ENCODE measurements around the gene KIF23.

KIF23 gene

GRCh38 chr15:69395460-69395859 lies 18.7 kb upstream of the KIF23 start:
- no peak for DNase-seq

GRCh38 chr15:69395991-69396390 lies 18.2 kb upstream of the KIF23 start:
- no peak for DNase-seq

- DNase-seq = no peak
These were observed 15.7 kb upstream of the KIF23 start for GRCh38 chr15:69398491-69398891.

- no peak for DNase-seq
These were observed 13.3 kb upstream of the KIF23 start for GRCh38 chr15:69400850-69401249.

- DNase-seq = no peak
These were observed 11.3 kb upstream of the KIF23 start for GRCh38 chr15:69402816-69403215.

- no peak for DNase-seq
These were observed 10.6 kb upstream of the KIF23 start for GRCh38 chr15:69403594-69403993.

GRCh38 chr15:69405110-69405509 lies 9.0 kb upstream of the KIF23 start:
- DNase-seq = no peak

GRCh38 chr15:69407719-69408400 lies 6.3 kb upstream of the KIF23 start:
- DNase-seq = no peak

GRCh38 chr15:69408841-69409240 lies 5.3 kb upstream of the KIF23 start:
- DNase-seq = no peak

- DNase-seq = no peak
These were observed 3.8 kb upstream of the KIF23 start for GRCh38 chr15:69410248-69410874.

GRCh38 chr15:69412274-69412673 lies 1.9 kb upstream of the KIF23 start:
- no peak for DNase-seq

GRCh38 chr15:69412701-69413100 lies 1.4 kb upstream of the KIF23 start:
- DNase-seq = no peak

GRCh38 chr15:69414701-69415167 lies 585 bp downstream of the KIF23 start:
- DNase-seq = peak; percentile 6

GRCh38 chr15:69415381-69415780 lies 1.2 kb downstream of the KIF23 start:
- DNase-seq = no peak

GRCh38 chr15:69417581-69417980 lies 3.4 kb downstream of the KIF23 start:
- no peak for DNase-seq

- no peak for DNase-seq
These were observed 7.3 kb downstream of the KIF23 start for GRCh38 chr15:69421498-69421897.

GRCh38 chr15:69422336-69422895 lies 8.3 kb downstream of the KIF23 start:
- no peak for DNase-seq

- DNase-seq = no peak
These were observed 9.9 kb downstream of the KIF23 start for GRCh38 chr15:69424001-69424400.

- no peak for DNase-seq
These were observed 10.7 kb downstream of the KIF23 start for GRCh38 chr15:69424748-69425413.

- DNase-seq = no peak
These were observed 19.7 kb downstream of the KIF23 start for GRCh38 chr15:69433831-69434230.

GRCh38 chr15:69434238-69434637 lies 20.1 kb downstream of the KIF23 start:
- DNase-seq = no peak

GRCh38 chr15:69434679-69435078 lies 20.5 kb downstream of the KIF23 start:
- DNase-seq = no peak

GRCh38 chr15:69435985-69436384 lies 21.8 kb downstream of the KIF23 start:
- no peak for DNase-seq

GRCh38 chr15:69436951-69437350 lies 22.8 kb downstream of the KIF23 start:
- DNase-seq = no peak

Data from CD4-positive, alpha-beta T cell treated with Interleukin-12 subunit alpha and Interleukin-12 subunit beta, for 1 hour (primary cell).